GM03348 (cell line): Measurements from ENCODE around the gene SRSF7.
A peak's percentile ranks its signal among the peaks of the same experiment; 100 is the strongest.
"Not testable (repeated sequence)": the region's sequence is repeated elsewhere in the genome, so short reads cannot be mapped to it uniquely, and the experiment has no call there.

ENCODE experiments used
- DNase-seq: peaks from one replicate; pipeline ENCODE4 v3.0.0; 2012; ENCODE audit warnings: low spot score

The SRSF7 gene

GRCh38 chr2:38754049-38754448, 2.9 kb upstream of the SRSF7 start:
- no peak for DNase-seq

- DNase-seq: no peak
These were observed 642 bp upstream of the SRSF7 start for GRCh38 chr2:38751596-38752410.

- peak; percentile 85 for DNase-seq
These were observed 910 bp downstream of the SRSF7 start for GRCh38 chr2:38750011-38750890.

GRCh38 chr2:38748943-38749804, 2.0 kb downstream of the SRSF7 start:
- DNase-seq: no peak

GRCh38 chr2:38748391-38748790, 2.8 kb downstream of the SRSF7 start:
- DNase-seq: no peak

GRCh38 chr2:38747819-38748218, 3.3 kb downstream of the SRSF7 start:
- no peak for DNase-seq

GRCh38 chr2:38747007-38747424, 4.1 kb downstream of the SRSF7 start:
- no peak for DNase-seq

- no peak for DNase-seq
These were observed 5.9 kb downstream of the SRSF7 start for GRCh38 chr2:38745267-38745666.

- DNase-seq: no peak
These were observed 6.8 kb downstream of the SRSF7 start for GRCh38 chr2:38744399-38744780.

DNA sequence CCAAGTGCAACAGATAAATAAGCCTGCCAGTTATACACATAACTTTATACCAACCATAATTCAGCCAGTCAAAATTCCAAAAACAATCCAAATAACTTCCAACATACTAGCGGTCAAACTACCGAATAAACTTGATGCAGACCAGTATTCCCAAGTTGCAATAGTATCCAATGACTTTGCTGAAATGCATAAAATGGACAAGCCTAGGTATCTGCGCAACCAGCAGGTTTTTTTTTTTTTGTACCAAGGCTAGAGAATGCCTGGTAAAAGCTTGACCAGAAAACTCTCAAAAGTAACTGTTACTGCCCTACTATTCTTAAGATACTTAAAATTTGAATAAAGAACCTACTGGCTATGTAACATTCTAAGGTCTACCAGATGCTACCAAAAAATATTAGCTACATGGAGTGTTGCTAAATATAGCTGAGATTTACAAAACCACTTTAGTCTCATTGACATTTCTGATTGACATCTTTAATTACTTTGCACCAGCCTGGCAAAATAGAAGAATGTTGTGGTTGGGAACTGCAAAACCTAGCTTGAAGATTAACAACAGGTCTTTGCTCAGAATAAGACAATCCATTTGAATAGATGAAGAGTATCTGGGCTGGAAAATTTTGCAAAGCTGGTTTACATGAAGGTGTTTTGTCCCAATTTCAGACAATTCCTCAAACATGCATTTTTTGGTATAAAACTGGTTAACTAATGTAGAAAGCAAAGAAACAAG, 7.3 kb downstream of the SRSF7 start:
- DNase-seq: no peak

- DNase-seq: no peak
These were observed 8.2 kb downstream of the SRSF7 start for GRCh38 chr2:38742797-38743559.

DNA sequence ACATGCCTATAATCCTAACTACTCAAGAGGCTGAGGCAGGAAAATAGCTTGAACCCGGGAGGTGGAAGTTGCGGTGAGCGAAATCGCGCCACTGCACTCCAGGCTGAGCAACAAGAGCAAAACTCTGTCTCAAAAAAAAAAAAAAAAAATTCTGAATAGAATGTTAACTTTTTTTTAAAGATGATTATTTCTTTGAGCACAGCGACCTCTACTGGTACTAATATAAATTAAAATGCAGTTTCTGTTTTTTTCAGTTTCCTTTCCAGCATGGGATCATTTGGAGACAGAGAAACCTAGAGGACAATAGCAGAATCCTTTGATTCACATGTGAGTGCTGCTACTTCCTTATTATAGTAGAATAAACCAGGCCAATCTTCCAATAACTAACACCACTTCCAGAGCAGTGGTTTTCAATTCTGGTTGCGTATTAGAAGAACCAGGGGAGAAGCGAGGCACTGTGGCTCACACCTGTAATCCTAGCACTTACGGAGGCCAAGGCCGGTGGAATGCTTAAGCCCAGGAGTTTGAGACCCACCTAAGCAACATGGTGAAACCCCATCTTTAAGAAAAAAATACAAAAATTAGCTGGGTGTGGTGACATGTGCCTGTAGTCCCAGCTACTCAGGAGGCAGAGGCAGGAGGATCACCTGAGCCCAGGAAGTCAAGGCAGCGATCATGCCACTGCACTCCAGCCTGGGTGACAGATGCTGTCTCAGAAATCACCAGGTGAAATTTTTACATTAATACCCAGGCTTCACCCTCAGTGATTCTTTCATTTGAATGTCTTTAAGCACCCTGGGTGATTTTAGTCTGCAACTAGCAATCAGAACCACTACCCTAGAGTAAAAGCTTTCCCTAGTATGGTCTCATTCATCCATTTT, 10.1 kb downstream of the SRSF7 start:
- peak; percentile 62 for DNase-seq

DNA sequence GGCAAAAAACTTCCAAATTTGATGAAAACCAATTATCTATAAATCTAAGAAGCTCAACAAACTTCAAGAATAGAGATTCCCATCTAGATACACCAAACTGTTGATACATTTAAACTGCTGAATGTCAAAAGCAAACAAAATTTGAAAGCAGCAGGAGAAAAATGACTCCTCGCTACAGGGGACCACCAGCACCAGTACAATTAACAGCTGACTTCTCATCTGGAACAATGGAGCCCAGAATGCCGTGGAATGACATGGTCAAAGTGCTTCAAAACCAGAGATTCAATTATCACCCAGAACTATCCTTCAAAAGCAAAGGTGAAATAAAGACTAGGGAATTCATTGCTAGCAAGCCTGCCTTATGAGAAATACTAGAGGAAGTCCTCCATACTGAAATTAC, 11.6 kb downstream of the SRSF7 start:
- no peak for DNase-seq

GRCh38 chr2:38737925-38738324, 13.2 kb downstream of the SRSF7 start:
- no peak for DNase-seq

DNA sequence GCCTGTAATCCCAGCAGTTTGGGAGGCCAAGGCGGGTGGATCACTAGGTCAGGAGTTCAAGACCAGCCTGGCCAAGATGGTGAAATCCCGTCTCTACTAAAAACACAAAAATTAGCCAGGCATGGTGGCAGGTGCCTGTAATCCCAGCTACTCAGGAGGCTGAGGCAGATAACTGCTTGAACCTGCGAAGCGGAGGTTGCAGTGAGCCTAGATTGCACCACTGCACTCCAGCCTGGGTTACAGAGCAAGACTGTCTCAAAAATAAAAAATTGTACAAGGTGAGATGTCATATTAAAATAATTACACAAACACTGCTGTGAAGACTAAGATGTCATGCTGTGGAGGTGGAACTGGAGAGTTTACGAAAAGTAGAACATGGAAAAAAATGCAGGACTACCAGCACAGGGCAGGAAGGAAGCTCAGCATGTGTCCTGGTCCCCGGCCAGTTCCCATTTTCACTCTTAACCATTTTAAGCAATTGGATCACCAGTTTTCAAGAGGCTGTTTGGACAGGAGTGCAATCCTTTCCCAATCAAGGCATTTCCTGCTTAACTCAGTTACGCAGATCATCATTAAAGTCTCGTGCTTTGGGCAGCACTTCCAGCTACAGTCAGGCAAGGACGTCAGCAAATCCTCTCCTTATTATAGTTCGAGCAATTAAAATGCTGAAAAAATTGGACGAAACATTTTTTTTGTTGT, 14.0 kb downstream of the SRSF7 start:
- not testable (repeated sequence) for DNase-seq

GRCh38 chr2:38735999-38736320, 15.2 kb downstream of the SRSF7 start:
- no peak for DNase-seq

DNA sequence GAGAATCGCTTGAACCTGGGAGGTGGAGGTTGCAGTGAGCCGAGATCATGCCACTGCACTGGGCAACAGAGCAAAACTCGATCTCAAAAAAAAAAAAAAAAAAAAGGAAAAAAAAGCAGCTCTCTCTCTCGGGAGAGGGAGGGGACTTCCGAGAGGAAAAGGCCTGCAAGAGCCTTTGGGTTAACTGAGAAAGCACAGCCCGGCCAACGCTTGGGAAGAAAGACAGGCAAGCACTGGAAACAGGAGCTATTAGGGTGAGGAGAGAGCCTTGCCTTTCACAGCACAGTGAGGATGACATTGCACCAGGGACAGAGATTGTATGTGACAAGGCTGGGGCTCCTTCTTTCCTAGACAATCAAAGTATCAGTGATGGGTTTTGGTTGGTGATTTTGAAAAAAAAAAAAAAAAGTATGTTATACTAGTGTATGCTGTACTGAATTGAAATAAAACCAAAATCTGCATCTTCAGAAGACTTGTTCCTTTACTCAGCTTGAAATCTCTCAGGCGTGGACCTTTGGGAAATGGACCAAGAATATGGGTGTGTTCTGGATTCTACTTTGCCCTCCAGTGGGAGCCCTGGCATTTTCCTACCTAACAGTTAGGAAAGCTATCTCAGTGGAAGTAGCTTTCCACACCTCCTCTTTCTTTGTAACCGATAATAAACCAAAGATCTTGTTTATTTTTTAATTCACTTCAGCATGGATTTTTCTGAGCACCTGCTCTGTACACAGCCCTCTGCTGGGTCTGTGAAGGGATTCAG, 16.7 kb downstream of the SRSF7 start:
- no peak for DNase-seq

- no peak for DNase-seq
These were observed 17.7 kb downstream of the SRSF7 start for GRCh38 chr2:38733300-38733971.
